ENCODE results near the gene PTPRC.

DNA sequence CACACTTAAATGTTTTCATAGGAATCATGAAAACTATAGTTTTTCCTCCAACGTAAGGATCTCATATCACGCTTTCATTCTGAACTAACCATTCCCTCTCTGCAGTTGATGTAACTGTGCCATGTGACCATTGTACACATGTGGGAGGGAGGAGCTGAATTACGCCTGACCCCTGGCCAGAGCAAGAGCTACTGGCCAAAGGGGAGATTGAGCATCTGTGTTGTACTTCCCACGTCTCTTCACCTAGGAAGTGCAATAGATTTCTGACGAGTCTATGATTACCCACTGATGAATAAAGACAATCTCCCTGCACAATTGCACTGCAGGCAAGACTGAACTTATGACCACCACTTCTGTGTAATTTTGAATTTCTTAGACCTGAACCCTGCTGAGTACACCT lies 24.0 kb downstream of the PTPRC start:
- TF ChIP-seq POLR2AphosphoS5 (IDR thresholded peaks at IDR 0.05; ENCODE audit: low read depth, low read length) (no peak), TAF1 (IDR thresholded peaks at IDR 0.05; ENCODE audit: borderline replicate concordance, insufficient read depth, low read length) (no peak), FOXP2 (optimal IDR thresholded peaks at IDR 0.05; ENCODE audit: borderline replicate concordance, extremely low read depth, extremely low read length, insufficient read depth) (no peak), SIN3A (IDR thresholded peaks at IDR 0.05; ENCODE audit: borderline replicate concordance, insufficient read depth, low read length) (no peak)

Data from PFSK-1 (cell line).